Measurements from ENCODE around the gene C1QTNF12.

DNA sequence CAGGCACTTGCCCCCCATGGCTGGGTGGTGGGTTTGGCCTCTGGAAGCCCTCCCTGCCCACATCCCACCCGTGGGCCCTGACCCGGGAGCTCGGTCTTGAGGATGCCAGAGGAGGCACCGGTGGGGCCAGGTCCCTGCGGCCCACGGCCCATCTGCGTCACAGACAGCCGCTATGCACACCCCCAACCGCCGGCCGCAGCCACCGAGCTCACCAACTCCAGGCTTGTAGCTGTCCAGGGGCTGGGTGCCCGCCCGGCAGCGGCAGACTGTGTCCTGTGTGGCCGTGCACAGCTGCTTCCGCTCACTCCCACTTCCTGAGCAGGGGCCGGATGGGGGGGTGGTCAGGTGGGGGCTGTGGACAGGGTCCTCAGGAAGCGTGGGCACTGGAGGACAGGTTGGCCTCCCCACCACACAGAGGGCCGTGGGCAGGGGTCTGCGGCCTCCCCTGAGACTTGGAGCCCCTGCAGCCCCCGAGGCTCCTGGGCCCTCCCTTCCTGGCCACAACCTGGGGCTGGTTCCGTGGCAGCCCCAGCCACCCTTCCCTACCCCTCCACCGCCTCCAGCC, 33.7 kb downstream of the C1QTNF12 start:
- TF ChIP-seq CTCF (IDR thresholded peaks at IDR 0.05): no peak
- no peak for TF ChIP-seq POLR2A (IDR thresholded peaks at IDR 0.05)
